ENCODE measurements around the gene ERVFRD-1. TPM values are rescaled to one million over a fixed set of nuclear protein-coding genes. Genes with fewer than 3 reads are reported as not detected.

The ERVFRD-1 gene, protein sequence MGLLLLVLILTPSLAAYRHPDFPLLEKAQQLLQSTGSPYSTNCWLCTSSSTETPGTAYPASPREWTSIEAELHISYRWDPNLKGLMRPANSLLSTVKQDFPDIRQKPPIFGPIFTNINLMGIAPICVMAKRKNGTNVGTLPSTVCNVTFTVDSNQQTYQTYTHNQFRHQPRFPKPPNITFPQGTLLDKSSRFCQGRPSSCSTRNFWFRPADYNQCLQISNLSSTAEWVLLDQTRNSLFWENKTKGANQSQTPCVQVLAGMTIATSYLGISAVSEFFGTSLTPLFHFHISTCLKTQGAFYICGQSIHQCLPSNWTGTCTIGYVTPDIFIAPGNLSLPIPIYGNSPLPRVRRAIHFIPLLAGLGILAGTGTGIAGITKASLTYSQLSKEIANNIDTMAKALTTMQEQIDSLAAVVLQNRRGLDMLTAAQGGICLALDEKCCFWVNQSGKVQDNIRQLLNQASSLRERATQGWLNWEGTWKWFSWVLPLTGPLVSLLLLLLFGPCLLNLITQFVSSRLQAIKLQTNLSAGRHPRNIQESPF
- under 1 TPM in 2 of 10 donors, not detected in 8; 0.11 to 0.23 TPM for total RNA-seq
- under 1 TPM; 0.01 to 0.07 TPM for polyA plus RNA-seq
- long read RNA-seq, donor 1: 0 reads
- long read RNA-seq, donor 2: 0 reads
- long read RNA-seq, donor 3: 0 reads

DNA sequence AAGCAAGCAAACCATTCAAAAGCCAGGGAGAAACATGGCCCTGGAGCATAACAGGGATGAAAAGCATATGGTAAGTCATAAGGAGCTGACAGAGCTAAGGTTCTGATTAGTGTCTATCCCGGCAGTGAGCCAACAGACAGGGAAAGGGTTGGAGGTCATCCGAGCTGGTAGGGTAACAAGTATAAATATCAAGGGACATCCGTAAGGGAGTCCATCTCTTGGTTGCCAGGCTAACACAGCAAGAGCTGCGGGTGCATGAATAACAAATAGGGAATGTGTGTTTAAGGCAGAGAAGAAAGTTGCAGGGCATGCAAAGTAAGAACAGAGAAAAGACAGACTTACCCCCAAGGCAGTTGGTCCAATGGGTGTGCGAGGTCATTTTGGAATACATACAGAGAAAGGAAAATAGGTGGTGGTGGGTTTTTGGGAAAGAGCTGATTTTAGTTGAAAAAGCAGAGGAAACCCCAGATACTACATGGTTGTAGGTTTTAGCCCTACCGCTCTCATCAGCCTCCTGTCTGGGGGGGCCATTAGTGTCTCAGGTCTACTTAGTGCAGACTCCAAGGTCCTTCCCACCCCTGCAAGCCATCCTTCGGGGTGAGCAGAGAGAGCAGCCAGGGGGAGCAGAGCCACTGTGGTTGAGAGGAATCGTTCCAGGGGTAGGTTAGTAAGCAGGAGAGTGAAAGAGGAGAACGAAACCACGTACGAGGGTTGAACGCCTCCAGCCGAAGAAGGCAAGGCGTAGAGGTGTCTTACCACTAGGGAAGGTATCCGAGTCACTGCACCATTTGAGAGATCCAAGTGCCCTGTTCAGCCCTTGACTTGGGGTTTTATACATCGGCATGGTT lies at the start of gene ERVFRD-1:
TSS of gene ERVFRD-1 (minus strand) at position 805 of the 848 bp plus-strand sequence. CDS start 6,415 bp downstream, outside the sequence.
- ATAC-seq: peak in 1 of 8 donors; percentile 26
- H3K4me1 ChIP-seq: peaks cover 0 to 13% (median 8%) of the 10 kb centered on the region in 9 donors
- no peak within 1 kb of the TSS for H3K27ac ChIP-seq
- no peaks in the 10 kb centered on the region for H3K9me3 ChIP-seq
- intact Hi-C loops (cut with DNase I): no loop called here
- H3K4me3 ChIP-seq: no peak within 1 kb of the TSS
- no peak for DNase-seq
- WGBS, 2 donors: 78 to 82% methylated on average over 16 of the region's 16 CpGs
- H3K36me3 ChIP-seq: no peaks in the 10 kb centered on the region
- TF ChIP-seq, protein P1, sequence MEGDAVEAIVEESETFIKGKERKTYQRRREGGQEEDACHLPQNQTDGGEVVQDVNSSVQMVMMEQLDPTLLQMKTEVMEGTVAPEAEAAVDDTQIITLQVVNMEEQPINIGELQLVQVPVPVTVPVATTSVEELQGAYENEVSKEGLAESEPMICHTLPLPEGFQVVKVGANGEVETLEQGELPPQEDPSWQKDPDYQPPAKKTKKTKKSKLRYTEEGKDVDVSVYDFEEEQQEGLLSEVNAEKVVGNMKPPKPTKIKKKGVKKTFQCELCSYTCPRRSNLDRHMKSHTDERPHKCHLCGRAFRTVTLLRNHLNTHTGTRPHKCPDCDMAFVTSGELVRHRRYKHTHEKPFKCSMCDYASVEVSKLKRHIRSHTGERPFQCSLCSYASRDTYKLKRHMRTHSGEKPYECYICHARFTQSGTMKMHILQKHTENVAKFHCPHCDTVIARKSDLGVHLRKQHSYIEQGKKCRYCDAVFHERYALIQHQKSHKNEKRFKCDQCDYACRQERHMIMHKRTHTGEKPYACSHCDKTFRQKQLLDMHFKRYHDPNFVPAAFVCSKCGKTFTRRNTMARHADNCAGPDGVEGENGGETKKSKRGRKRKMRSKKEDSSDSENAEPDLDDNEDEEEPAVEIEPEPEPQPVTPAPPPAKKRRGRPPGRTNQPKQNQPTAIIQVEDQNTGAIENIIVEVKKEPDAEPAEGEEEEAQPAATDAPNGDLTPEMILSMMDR (IDR thresholded peaks at IDR 0.05): no peak
- no peaks in the 10 kb centered on the region for H3K27me3 ChIP-seq

DNA sequence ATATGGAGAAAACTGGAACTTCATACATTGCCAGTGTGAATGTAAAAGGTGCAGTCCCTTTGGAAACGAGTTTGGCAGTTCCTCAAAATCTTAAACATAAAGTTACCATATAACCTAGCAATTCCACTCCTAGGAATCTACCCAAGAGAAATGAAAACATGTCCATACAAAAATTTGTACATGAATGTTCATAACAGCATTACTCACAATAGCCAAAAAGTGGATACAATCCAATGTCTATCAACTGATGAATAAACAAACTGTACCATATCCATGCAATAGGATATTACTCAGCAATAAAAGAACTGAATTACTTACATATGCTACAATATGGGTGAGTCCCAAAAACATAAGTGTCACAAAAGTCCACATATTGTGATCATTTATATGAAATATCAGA lies 48.7 kb upstream of the ERVFRD-1 start:
- WGBS, 2 donors: 82 to 95% methylated on average over 1 of the region's 1 CpG
- H3K36me3 ChIP-seq: no peaks in the 10 kb centered on the region
- TF ChIP-seq, protein P1 (IDR thresholded peaks at IDR 0.05): no peak
- H3K4me3 ChIP-seq: no peak overlapping the region
- ATAC-seq (no peak), DNase-seq (no peak)
- no peaks in the 10 kb centered on the region for H3K27me3 ChIP-seq
- intact Hi-C loops (cut with DNase I): no loop called here
- H3K4me1 ChIP-seq: no peaks in the 10 kb centered on the region
- H3K9me3 ChIP-seq: no peaks in the 10 kb centered on the region
- H3K27ac ChIP-seq: no peak overlapping the region

DNA sequence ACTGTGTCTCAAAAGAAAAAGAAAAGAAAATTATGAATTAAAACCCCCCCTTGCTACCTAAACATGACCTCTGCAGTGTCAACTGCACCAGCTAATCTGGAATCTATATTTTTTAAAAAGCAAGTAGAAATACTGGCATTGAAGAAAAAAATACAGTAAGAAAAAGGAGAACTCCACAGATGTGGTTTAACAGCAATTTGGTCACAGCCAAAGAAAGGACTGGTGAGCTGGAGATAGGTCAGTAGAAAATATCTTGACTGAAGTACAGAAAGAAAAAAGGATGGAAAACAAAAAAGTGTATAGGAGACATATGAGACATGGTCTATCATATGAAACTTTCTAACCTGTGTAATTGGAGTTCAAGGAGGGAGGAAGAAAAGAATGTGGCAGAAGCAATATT lies 44.1 kb upstream of the ERVFRD-1 start:
- Histone ChIP-seq H3K36me3 (no peaks in the 10 kb centered on the region), H3K9me3 (no peaks in the 10 kb centered on the region), H3K27ac (no peak overlapping the region), H3K4me3 (no peak overlapping the region), H3K27me3 (no peaks in the 10 kb centered on the region), H3K4me1 (no peaks in the 10 kb centered on the region)
- ATAC-seq (no peak), DNase-seq (no peak)
- intact Hi-C loops (cut with DNase I): no loop called here
- TF ChIP-seq, protein P1 (IDR thresholded peaks at IDR 0.05): no peak

DNA sequence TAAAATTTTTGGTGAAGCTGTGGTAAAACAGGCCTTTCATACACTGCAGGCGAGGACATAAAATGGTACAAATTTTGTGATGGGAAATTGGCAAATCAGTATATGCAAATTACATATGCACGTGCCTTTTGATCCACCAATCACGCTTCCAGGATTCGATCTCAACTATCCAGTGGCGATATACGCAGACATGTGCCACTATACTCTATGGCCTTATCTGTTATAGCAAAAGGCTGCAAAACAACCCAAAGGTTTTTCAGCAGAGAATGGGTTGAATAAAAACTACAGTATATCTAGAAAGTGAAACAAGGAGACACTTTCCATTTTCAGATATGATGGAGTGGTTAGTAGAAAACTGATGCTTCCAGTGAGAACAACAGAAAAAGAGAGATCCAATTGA lies 41.9 kb upstream of the ERVFRD-1 start:
- TF ChIP-seq, protein P1 (IDR thresholded peaks at IDR 0.05): no peak
- intact Hi-C loops (cut with DNase I): no loop called here
- no peaks in the 10 kb centered on the region for H3K27me3 ChIP-seq
- H3K36me3 ChIP-seq: no peaks in the 10 kb centered on the region
- no peaks in the 10 kb centered on the region for H3K4me1 ChIP-seq
- H3K4me3 ChIP-seq: peak overlapping the region in 3 of 10 donors; percentile 44
- no peaks in the 10 kb centered on the region for H3K9me3 ChIP-seq
- ATAC-seq: no peak
- WGBS, 2 donors: 97 to 98% methylated on average over 6 of the region's 6 CpGs
- H3K27ac ChIP-seq: no peak overlapping the region
- no peak for DNase-seq
